Measurements from ENCODE around the gene CDC25A.
"Not testable (repeated sequence)": the region's sequence is repeated elsewhere in the genome, so short reads cannot be mapped to it uniquely, and the experiment has no call there.

The CDC25A gene

DNA sequence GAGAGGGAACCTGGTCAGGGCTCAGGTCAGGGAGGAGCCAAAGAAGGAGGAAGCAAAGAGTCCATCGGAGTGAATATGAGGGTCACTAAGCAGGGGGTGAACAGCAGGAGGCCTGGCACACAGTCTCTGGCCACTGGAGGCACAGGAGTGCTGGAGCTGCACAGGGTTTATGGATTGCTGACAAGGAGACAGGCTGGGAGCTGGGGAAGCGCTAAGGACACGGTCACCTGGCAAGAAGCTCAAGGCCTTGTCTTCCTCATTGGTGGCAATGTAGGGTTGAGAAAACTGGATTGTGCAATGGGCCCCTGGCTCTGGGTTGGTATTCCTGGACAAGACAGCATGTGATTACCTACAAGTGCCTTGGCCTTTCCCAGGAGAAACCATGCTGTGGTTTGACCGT lies 29.2 kb upstream of the CDC25A start (continued):
- TF ChIP-seq, protein P1, sequence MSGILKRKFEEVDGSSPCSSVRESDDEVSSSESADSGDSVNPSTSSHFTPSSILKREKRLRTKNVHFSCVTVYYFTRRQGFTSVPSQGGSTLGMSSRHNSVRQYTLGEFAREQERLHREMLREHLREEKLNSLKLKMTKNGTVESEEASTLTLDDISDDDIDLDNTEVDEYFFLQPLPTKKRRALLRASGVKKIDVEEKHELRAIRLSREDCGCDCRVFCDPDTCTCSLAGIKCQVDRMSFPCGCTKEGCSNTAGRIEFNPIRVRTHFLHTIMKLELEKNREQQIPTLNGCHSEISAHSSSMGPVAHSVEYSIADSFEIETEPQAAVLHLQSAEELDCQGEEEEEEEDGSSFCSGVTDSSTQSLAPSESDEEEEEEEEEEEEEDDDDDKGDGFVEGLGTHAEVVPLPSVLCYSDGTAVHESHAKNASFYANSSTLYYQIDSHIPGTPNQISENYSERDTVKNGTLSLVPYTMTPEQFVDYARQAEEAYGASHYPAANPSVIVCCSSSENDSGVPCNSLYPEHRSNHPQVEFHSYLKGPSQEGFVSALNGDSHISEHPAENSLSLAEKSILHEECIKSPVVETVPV (CRISPR knock-in tag; IDR thresholded peaks at IDR 0.05): no peak

GRCh38 chr3:48215876-48216275 lies 27.7 kb upstream of the CDC25A start:
- ATAC-seq: no peak
- TF ChIP-seq, protein P2, sequence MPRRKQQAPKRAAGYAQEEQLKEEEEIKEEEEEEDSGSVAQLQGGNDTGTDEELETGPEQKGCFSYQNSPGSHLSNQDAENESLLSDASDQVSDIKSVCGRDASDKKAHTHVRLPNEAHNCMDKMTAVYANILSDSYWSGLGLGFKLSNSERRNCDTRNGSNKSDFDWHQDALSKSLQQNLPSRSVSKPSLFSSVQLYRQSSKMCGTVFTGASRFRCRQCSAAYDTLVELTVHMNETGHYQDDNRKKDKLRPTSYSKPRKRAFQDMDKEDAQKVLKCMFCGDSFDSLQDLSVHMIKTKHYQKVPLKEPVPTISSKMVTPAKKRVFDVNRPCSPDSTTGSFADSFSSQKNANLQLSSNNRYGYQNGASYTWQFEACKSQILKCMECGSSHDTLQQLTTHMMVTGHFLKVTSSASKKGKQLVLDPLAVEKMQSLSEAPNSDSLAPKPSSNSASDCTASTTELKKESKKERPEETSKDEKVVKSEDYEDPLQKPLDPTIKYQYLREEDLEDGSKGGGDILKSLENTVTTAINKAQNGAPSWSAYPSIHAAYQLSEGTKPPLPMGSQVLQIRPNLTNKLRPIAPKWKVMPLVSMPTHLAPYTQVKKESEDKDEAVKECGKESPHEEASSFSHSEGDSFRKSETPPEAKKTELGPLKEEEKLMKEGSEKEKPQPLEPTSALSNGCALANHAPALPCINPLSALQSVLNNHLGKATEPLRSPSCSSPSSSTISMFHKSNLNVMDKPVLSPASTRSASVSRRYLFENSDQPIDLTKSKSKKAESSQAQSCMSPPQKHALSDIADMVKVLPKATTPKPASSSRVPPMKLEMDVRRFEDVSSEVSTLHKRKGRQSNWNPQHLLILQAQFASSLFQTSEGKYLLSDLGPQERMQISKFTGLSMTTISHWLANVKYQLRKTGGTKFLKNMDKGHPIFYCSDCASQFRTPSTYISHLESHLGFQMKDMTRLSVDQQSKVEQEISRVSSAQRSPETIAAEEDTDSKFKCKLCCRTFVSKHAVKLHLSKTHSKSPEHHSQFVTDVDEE (CRISPR knock-in tag; IDR thresholded peaks at IDR 0.05): no peak
- no peak for TF ChIP-seq ZC3H10 (CRISPR knock-in tag; IDR thresholded peaks at IDR 0.05)
- TF ChIP-seq, protein P3, sequence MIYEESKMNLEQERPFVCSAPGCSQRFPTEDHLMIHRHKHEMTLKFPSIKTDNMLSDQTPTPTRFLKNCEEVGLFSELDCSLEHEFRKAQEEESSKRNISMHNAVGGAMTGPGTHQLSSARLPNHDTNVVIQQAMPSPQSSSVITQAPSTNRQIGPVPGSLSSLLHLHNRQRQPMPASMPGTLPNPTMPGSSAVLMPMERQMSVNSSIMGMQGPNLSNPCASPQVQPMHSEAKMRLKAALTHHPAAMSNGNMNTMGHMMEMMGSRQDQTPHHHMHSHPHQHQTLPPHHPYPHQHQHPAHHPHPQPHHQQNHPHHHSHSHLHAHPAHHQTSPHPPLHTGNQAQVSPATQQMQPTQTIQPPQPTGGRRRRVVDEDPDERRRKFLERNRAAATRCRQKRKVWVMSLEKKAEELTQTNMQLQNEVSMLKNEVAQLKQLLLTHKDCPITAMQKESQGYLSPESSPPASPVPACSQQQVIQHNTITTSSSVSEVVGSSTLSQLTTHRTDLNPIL (CRISPR knock-in tag; IDR thresholded peaks at IDR 0.05; ENCODE audit: low read depth): no peak
- no peak for TF ChIP-seq ZNF70 (CRISPR knock-in tag; IDR thresholded peaks at IDR 0.05)
- TF ChIP-seq ZNF8 (CRISPR knock-in tag; IDR thresholded peaks at IDR 0.05): no peak
- TF ChIP-seq, protein P4, sequence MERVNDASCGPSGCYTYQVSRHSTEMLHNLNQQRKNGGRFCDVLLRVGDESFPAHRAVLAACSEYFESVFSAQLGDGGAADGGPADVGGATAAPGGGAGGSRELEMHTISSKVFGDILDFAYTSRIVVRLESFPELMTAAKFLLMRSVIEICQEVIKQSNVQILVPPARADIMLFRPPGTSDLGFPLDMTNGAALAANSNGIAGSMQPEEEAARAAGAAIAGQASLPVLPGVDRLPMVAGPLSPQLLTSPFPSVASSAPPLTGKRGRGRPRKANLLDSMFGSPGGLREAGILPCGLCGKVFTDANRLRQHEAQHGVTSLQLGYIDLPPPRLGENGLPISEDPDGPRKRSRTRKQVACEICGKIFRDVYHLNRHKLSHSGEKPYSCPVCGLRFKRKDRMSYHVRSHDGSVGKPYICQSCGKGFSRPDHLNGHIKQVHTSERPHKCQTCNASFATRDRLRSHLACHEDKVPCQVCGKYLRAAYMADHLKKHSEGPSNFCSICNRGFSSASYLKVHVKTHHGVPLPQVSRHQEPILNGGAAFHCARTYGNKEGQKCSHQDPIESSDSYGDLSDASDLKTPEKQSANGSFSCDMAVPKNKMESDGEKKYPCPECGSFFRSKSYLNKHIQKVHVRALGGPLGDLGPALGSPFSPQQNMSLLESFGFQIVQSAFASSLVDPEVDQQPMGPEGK (CRISPR knock-in tag; IDR thresholded peaks at IDR 0.05; ENCODE audit: borderline replicate concordance): no peak

GRCh38 chr3:48215466-48215865 lies 27.2 kb upstream of the CDC25A start:
- TF ChIP-seq ESRRG (CRISPR knock-in tag; IDR thresholded peaks at IDR 0.05): no peak
- TF ChIP-seq, protein P4 (CRISPR knock-in tag; IDR thresholded peaks at IDR 0.05; ENCODE audit: borderline replicate concordance): no peak
- ATAC-seq: no peak

GRCh38 chr3:48215019-48215418 lies 26.8 kb upstream of the CDC25A start:
- no peak; the same call in 2 of the 3 replicates for ATAC-seq
- TF ChIP-seq, protein P4 (CRISPR knock-in tag; IDR thresholded peaks at IDR 0.05; ENCODE audit: borderline replicate concordance): no peak
- TF ChIP-seq ISL1 (CRISPR knock-in tag; IDR thresholded peaks at IDR 0.05) (no peak), ZFP3 (CRISPR knock-in tag; IDR thresholded peaks at IDR 0.05) (no peak)
- TF ChIP-seq, protein P3 (CRISPR knock-in tag; IDR thresholded peaks at IDR 0.05; ENCODE audit: low read depth): no peak

DNA sequence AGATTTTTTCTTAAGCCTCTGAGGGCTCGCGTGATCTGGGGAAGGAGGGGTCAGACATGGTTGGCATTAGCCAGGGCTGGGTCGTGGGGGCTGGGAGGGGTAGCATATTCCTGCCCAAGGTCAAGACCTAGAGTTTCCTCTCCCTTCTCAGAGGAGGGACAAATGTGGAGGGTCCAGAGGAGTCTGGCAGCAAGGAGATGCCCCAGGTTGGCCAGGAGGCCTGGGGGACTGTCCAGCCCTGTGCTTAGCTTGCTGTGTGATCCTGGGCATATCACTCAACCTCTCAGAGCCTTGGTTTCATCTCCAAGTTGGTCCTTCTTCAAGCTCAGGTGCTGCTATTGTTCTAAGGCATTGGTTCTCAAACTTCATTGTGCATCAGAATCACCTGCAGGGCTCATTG lies 26.0 kb upstream of the CDC25A start:
- no peak for ATAC-seq

GRCh38 chr3:48211776-48212175 lies 23.6 kb upstream of the CDC25A start:
- not testable (repeated sequence) for ATAC-seq

More for the DNA sequence above, 26.0 kb upstream of the CDC25A start:
- TF ChIP-seq CSDC2 (CRISPR knock-in tag; IDR thresholded peaks at IDR 0.05) (no peak), OSR1 (CRISPR knock-in tag; IDR thresholded peaks at IDR 0.05) (no peak), ESRRG (CRISPR knock-in tag; IDR thresholded peaks at IDR 0.05) (no peak), BACH2 (CRISPR knock-in tag; IDR thresholded peaks at IDR 0.05; ENCODE audit: borderline replicate concordance) (no peak), ZFP3 (CRISPR knock-in tag; IDR thresholded peaks at IDR 0.05) (no peak), TCF4 (CRISPR knock-in tag; IDR thresholded peaks at IDR 0.05; ENCODE audit: borderline replicate concordance) (no peak), TOX (CRISPR knock-in tag; IDR thresholded peaks at IDR 0.05; ENCODE audit: borderline replicate concordance) (no peak), RARB (CRISPR knock-in tag; IDR thresholded peaks at IDR 0.05) (no peak), ZFP30 (CRISPR knock-in tag; IDR thresholded peaks at IDR 0.05) (no peak)
- TF ChIP-seq, protein P2 (CRISPR knock-in tag; IDR thresholded peaks at IDR 0.05): no peak

Data from SK-N-SH treated with all-trans-retinoic acid at 6 μM for 48 hours (cell line).